SK-N-SH (cell line): ENCODE results near the gene METTL25B.

ENCODE experiments used
- JUND ChIP-seq: IDR thresholded peaks from 2 replicates; pipeline ENCODE4 v1.4.0; 2012
- POLR2AphosphoS5 ChIP-seq: IDR thresholded peaks from 2 replicates; pipeline ENCODE4 v1.6.1; 2012; ENCODE audit warnings: low read depth, low read length

GRCh38 chr1:156741481-156741983 is 13.3 kb downstream of the METTL25B start:
- no peak for TF ChIP-seq JUND
- no peak for TF ChIP-seq POLR2AphosphoS5
